NCI-H2227 (cell line): Measurements from ENCODE around the gene FARP2.
"Not testable (repeated sequence)": the region's sequence is repeated elsewhere in the genome, so short reads cannot be mapped to it uniquely, and the experiment has no call there.

Experiments used
- DNase-seq: peaks from one replicate; lab custom pipeline; 2025; ENCODE audit not compliant: unreplicated experiment; lab: John Stamatoyannopoulos, UW

Gene FARP2

DNA sequence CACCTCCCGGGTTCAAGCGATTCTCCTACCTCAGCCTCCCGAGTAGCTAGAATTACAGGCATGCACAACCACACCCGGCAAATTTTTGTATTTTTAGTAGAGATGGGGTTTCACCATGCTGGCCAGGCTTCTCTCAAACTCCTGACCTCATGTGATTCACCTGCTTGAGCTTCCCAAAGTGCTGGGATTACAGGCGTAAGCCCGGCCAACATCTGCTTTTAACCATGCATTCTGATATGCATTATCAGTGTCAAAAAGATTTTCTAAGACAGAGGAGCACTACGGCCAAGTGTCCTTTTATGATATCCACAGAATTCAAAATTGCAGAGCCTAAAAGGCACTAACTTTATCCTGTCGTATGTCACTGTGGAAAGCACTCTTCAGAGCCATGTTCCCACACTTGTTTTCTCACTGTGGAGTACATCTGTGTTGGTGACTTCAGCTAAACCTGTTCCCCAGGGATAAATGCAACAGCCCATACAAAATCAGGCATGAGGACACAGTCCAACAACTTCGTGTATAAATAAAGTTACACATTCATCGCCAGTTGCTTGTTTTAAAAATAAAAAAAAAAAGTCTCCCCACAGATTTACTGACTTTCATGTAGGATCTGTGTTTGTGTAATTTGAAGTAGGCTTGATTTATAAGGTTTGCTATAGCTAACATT is 95.9 kb downstream of the FARP2 start:
- DNase-seq: no peak

DNA sequence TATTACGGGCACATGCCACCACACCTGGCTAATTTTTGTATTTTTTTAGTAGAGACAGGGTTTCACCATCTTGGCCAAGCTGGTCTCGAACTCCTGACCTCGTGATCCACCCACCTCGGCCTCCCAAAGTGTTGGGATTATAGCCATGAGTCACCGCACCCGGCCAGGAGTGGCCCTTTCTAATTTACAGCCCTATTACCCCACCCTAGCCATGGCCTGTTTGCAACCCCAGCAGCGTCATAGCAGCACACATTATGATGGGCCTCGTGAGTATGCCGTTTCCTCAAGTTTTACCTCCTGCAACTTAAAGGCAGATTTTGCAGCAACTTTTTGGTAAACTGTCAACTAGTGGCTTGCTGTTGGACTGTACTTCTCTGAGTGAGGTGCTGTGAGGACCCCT is 97.8 kb downstream of the FARP2 start:
- not testable (repeated sequence) for DNase-seq

DNA sequence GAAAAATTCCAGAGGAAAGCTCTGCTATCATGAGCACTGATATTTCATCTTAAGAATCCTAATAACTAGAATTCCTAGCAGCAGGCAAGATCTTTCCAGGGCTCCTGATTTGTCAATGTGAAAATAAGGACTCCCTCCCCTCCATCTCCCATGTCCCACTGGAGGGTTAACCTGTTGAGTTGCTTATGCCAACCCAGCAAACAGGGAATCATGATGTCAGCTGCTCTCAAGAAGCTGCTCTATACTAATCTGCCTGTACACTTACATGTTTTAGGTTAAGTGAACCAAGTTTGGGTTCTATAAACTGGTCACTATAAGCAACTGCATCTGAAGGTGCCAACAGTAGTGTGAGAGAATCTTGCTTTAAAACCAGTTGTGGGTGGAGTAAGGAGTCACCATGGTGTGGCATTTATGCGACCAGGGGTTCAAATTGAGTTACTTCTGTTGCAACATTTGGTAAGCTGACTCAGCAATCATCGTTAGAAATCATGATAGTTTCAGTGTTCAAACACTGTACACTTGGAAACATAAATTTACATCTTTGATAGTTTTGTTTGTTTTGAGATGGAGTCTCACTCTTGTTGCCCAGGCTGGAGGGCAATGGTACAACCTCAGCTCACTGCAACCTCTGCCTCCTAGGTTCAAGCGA is 98.9 kb downstream of the FARP2 start:
- DNase-seq: no peak

DNA sequence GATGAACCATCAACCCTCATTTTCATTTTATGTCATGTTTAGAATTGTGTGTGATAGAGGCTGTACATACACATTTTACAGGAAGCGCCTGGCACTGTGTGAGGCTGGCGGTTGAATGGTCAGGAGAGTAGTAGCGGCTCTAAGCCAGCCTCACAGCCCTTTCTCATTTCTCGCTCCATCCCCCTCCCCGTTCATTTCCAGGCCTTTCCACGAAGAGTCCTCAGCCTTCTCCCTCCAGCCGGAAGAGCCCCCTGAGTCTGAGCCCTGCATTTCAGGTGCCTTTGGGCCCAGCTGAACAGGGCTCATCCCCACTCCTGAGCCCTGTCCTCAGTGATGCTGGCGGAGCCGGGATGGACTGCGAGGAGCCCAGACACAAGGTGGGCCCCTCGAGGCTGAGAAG is 100.5 kb downstream of the FARP2 start:
- DNase-seq: no peak

DNA sequence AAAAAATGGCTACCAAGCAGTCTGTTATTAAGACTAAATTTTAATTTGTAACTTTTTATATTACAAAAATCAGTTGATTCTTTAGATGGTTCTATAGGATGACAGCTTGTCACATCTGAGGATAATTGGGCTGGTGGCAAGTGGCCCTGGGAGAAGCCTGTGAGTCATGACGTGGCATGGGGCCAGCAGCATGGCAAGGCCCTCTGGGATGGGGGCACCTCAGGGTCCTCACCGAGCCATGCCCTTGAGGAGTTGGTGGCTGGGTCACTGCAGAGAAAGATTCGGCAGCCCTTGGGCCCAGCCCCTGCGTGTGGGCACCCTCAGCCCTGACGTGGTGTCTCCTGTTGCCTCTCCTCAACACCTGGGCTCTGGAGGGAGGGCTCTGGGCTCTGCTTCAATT is 102.6 kb downstream of the FARP2 start:
- no peak for DNase-seq

DNA sequence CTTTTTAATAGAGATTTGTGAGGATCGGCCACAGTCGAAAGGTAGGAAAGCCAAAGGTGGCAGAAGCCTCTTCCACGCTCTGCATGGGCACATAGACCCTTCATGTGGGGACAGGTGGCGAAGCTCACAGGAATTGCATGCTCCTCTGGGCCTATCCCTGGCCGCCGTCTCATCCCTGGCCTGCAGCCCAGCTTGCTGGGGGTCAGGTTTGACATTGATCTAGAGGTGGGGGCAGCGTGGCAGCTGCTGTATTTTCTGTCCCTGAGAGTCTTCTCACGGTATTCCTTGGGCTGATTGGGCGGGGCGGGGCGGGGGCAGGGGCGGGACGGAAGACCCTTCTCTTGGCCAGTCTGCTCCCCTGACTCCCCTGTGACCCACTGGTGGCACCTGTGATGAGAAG is 103.4 kb downstream of the FARP2 start:
- DNase-seq: no peak

DNA sequence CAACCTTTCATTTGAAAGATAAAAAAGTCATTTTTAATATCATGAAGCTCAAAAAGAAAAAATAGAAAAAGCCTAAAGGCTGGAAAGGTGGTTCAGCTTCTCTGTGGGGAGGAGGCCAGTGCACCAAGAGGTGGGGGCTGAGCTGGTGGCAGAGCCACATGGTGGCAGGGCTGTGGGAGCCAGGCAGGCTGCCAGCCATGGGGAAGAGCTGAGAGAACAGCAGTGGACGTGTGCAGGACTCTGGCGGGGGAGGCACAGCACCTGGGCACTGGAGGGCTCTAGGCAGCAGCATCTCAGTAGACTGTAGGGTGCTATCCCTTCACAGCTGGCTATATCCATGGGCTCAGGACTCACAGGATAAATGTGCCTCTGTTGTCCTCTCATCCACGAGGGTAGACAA is 104.5 kb downstream of the FARP2 start:
- DNase-seq: no peak

DNA sequence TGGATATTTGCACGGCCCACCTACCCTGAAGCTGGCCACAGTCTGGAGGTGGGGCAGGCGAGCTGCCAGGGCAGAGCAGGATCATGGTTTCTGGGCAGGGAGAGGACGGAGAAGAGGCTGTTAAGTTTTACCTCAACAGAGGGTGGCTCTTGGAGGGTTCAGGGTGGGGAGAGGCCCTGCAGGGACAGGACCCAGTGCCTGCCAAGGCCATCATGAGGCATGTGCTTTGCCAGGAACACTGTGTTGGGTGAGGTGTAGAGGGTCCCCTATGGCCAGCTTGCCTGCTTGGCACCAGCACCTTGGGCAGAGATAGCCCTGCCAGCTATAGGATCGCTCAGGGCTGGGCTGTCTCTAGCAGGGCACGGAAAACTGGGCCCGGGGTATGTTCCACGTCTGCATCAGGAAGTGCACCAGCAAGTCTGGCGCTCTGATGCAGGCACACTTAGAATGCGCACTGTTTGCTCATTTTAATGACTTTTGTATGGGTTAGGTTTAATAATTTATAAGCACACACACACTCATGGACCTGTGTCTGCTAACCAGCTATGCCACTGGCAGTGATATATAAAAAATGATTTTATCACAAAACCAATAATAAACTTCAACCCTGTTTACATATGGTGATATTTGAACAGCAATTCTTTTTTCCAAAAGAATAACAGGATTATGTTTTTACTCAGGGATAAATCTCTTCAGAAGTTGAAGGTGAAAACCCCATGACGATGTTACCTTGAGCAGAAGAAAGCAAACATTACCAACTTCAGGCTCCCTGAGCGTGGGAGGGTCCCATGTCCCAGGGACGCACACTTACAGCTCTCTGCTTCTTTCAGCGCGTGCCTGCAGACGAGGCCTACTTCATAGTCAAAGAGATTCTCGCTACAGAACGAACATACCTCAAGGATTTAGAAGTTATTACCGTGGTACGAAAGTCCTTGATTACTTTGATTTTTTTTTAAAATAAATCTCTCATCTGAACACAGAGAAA is 105.9 kb downstream of the FARP2 start:
- DNase-seq: no peak

DNA sequence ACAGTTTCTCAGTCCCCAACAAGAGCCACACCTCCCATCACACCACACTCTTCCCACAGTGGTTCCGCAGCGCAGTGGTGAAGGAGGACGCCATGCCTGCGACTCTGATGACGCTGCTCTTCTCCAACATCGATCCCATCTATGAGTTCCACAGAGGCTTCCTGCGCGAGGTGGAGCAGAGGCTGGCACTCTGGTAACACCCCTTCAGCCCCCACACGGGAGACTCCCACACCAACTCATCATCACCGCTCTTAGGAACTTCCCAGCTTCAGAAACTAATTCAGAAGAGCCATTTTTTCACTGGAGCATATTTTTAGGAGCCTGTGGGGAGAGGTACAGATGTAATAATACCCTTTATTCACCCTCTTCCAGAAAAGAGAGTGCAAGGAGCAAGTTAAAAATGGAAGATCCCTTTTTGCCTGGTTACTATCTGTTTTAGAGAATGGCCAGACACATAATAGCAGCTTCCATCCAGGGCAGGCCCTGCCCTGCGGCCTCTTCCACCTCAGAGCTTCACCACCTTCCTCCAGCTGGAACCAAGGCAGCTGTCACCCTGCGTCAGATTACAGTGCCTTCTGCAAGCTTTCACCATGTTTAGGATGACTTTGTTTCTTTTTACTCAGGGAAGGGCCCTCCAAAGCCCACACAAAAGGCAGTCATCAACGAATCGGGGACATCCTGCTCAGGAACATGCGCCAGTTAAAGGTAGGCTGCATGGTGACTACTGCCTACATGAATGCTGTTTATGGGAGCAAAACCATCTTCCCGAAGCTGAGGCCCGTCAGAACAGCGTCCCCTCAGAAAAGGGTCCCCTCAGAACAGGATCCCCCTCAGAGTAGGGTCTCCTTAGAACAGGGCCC is 107.4 kb downstream of the FARP2 start:
- no peak for DNase-seq

DNA sequence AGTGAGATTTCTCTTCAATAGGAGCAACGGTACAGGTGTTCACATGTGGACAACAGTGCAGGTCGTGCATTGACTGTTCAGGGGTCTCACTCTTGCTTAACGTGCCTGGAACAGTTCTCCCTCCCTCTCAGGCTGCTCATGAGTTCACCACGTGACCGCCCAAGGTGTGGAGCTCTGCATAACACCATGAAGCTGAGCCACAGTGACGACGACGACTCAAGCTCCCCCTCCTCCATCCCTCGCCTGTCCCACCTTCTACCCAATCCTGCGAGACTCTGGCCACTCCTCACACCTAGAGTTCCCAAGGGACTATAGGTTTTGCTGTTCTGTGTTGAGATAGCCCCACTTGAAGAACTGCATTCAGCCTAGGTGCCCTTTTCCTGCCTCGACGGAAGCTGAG is 109.5 kb downstream of the FARP2 start:
- no peak for DNase-seq

DNA sequence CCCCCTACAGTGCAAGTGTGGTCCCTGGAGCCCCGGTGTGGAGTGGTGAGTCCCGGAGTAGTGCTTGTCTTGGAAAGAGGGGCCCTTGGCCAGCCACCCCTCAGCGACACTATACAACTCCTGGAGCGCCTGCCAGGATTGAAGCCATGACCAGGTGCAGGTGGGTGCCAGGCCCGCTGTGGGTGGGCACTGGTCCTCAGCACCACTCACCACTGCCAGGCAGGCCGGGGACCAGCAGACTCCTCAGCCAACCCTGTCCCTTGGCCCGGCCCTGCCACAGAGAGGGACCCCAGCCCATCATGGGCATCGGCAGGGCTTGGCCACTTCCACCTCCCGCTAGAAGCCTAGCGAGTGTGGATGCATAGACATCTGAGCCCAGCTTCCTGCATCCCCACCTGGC is 110.1 kb downstream of the FARP2 start:
- no peak for DNase-seq

DNA sequence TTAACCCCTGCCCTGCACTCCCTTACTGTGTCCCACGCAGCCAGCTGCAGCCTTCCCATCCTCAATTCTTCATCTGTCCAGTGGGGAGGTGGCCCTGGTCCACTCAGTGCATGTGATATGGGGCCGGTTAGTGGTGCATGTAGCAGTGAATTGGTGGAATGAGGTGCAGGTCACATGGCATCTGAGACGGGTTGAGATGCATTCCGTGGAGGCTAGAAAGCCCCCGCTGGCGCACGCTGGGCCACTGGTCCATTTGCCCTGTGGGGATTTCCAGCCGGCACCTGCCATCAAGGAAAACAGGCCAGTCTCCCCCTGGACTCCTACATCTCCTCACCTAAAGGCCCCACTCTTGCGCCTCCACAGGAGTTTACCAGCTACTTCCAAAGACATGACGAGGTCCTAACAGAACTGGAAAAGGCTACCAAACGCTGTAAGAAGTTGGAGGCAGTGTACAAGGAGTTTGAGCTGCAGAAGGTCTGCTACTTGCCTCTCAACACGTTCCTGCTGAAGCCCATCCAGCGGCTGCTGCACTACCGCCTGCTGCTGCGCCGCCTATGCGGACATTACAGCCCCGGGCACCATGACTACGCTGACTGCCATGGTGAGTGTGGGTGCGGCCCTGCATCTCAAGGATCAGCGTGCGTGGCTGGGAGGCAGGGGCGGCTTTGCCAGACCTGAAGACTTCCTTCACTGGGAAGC is 111.8 kb downstream of the FARP2 start:
- DNase-seq: no peak

DNA sequence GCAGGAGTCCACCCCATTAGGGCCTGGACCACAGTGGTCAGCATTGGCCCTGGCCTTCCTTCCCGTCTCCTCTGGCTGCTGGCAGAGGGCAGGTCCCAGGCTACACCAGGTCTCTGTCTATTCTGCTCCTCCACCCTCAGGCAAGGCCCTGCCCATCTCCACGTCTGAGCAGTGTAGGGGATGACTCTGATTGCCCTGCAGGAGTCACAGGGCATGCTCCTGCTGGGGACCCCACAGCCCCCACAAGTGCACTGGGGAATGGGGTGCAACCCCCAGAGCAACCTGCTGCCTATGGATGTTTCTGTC is 112.3 kb downstream of the FARP2 start:
- no peak for DNase-seq

DNA sequence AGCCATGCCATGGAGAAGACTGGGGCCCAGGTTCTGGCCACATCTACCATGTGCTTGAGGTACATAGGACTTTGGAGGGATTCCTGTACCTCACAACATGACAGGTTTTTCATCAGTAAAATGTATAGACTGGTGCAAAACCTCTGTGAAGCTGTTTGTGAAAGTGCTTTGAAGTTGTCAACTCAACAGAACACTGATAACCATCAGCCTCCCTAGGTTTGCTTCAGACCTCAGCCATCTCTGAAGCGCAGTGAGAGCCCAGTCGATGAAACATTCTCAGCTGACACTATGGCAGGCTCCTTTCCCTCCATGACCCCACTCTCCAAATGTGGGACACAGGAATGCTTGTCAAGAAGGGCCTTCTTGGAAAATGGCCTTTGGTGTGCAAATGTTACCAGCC is 113.7 kb downstream of the FARP2 start:
- no peak for DNase-seq

DNA sequence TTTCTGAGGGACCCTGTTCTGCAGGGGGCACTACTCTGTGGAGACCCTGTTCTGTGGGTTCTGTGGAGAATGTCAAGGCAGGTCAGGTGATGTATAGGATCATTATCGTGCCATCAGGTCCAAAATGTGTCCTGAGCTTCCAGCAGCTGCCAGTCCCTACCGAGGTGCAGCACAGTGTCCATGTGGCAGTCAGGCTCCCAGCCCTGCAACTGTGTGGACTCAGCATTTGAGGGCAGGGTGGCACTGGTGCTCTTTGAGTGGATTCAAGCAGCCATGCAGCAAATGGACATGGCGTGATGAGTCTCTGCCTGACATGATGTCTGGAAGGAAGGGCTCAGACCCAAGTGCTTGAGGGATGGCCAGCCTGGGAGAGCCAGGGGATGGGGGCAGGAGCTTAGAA is 117.3 kb downstream of the FARP2 start:
- DNase-seq: no peak

DNA sequence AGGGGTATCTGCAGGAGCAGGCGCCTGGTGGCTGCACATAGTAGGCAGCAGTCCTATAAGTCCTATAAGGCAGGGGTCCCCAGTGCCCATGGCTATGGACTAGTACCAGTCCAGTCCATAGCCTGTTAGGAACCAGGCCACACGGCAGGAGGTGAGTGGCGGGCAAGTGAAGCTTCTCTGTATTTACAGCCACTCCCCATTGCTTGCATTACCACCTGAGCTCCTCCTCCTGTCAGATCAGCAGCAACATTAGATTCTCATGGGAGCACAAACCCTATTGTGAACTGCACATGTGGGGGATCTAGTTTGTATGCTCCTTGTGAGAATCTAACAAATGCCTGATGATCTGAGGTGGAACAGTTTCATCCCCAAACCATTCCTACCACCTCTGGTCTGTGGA is 119.2 kb downstream of the FARP2 start:
- no peak for DNase-seq

DNA sequence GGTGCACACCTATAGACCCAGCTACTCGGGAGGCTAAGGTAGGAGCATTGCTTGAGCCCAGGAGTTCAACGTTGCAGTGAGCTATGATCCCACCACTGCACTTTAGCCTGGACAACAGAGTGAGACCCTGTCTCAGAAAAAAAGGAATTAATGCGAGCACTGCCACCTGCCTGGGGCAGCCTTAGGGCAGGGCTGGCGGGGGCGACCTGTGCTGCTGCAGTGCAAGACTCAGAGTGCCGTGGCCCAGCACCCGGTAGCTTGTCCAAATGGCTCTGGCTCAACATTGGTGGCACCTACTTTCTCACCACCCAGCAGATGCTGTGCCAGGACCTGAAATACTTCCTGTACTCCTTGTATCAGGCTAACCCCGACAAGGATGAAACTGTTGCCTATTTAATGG is 122.1 kb downstream of the FARP2 start:
- no peak for DNase-seq

DNA sequence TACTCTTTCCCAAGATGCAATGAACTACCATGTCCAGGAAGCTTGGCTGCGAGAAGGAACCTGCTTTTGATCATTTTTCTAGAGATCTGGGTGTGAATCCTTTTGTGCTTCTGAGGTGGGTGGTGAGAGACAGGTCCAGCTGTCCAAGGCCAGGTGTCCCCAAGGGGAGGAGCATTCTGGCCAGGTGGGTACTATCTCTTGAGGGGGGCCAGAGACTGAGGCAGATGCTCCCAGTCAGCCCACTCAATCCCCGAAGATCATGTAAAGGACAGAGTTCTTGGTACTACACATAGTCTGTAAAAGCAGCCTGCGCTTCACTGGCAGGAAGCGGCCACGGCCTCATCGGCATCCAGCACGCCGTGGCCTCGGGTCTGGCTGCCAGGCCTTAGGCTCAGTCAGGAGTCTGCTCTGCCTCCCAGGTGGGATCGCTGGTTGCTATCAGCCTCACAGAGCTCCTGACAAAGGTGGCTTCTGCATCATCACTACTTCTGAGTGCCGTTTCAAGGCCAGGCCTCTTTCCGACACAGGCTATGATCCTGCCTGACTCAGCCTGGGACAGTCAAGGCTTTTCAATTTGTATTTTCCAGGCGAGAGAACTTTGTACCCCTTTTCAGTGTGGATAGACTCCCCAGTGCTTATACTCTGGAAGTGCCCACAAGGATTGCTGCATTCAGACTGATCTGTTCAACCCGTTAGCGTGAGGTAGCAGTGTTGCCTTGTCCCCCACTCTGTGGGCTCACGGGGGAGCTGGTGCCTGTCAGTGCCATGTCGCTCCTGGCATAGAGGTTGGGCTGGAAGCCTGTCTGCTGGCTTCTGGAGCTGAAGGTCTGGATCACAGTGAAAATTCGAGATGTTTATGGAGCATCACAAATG is 123.2 kb downstream of the FARP2 start:
- no peak for DNase-seq

DNA sequence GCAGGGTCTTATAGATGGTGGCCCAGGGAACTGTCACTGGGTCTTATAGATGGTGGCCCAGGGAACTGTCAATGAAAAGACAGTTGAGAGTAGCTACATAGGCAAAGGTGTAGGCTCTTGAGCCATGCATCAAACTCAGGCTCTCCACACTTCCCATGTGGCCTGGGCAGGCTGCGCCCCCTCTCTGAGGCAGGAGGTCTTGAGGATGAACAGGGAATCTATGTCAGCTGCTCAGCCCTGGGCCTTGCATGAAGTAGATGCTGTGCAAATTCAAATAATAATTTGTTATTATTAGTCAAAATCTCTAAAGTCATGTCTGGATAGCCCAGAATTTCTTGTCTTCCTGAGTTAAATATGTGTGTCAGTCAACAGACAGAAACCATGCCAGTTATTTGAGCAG is 125.6 kb downstream of the FARP2 start:
- DNase-seq: no peak
